Endometrial microvascular endothelial cells (primary cell): ENCODE data around the gene RBL1. TPM values are rescaled to one million over a fixed set of nuclear protein-coding genes. Genes with fewer than 3 reads are reported as not detected.
"Not testable (repeated sequence)": the region's sequence is repeated elsewhere in the genome, so short reads cannot be mapped to it uniquely, and the experiment has no call there.

Experiments used
- in situ Hi-C: cut with HindIII; loops from 2 replicates; pipeline ENCODE4 v1.10.0; 2017; ENCODE audit warnings: low sequenced_read_pairs, low pct_unique_long_range_greater_than_20kb; ENCODE audit errors: inconsistent ontology term
- total RNA-seq: library from RNA; depleted of rRNA; stranded (reverse); fragments of >200 nt; gene quantifications from one replicate; pipeline ENCODE4 v1.2.3, GENCODE V29; 2015; ENCODE audit errors: inconsistent ontology term

RBL1 gene
- total RNA-seq, 1 donor from 2014 or later: 21.9 TPM

- in situ Hi-C loops: no loop called here
These were observed 87.7 kb downstream of the RBL1 start for GRCh38 chr20:37007898-37008649.

- in situ Hi-C loops: not testable (repeated sequence)
These were observed 90.5 kb downstream of the RBL1 start for GRCh38 chr20:37005062-37005942.

DNA sequence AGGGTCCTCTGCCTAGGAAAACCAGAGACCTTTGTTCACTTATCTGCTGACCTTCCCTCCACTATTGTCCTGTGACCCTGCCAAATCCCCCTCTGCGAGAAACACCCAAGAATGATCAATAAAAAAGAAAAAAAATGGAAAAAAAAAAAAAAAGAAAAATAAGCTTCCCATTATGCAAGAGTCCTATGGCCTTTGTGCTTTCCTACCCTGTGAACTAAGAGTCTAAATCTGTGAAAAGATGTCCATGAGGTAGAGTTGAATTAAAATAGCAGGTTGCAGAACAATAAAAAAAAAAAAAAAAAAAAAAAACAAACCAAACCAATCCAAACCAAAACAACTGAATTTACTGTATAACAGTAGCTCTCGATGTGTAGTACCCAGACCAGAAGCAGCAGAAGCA, 94.2 kb downstream of the RBL1 start:
- in situ Hi-C loops: not testable (repeated sequence)

DNA sequence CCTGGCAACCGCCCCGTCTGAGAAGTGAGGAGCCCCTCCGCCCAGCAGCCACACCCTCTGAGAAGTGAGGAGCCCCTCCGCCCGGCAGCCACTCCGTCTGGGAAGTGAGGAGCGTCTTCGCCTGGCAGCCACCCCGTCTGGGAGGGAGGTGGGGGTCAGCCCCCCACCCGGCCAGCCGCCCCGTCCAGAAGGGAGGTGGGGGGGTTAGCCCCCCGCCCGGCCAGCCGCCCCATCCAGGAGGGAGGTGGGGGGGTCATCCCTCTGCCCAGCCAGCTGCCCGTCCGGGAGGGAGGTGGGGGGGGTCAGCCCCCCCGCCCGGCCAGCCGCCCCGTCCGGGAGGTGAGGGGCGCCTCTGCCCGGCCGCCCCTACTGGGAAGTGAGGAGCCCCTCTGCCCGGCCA, 95.6 kb downstream of the RBL1 start:
- in situ Hi-C loops: not testable (repeated sequence)

DNA sequence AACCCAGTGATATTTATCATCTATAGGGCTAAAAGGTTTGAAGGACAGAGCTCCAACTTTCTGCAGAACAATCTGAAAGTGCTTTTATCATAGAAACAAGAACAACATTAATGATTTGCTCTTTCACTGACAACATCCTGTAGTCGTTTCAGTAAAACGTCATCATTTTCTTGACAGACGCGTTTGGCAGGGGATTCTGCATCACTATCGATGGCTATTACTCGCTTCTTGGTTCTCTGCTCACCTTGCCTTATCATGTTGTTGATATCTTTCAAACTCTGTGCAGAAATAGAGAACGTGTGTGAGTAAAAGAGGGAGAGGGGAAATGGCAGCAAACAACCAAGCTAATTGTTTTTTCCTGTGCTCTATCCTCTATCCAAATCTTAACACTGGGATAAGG, 97.1 kb downstream of the RBL1 start:
- in situ Hi-C loops: no loop called here

DNA sequence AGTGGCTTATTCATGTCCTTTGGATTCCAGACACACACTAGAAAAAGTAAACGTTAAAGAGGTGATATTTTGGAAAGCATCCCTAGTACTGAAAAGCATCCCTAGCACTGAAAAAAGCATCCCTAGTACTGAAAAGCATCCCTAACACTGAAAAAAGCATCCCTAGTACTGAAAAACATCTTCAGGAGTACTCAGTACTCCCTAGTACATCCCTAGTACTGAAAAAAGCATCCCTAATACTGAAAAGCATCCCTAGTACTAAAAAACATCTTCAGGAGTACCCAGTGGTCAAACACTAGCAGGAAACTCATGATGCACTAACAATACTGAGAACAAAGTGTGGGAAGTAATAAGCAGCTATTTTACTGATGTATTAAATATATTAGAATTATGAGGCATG, 98.7 kb downstream of the RBL1 start:
- in situ Hi-C loops: no loop called here

- in situ Hi-C loops: not testable (repeated sequence)
These were observed 101.6 kb downstream of the RBL1 start for GRCh38 chr20:36994221-36994620.

GRCh38 chr20:36992802-36993334, 102.9 kb downstream of the RBL1 start:
- in situ Hi-C loops: no loop called here

- in situ Hi-C loops: no loop called here
These were observed 104.1 kb downstream of the RBL1 start for GRCh38 chr20:36991703-36992102.

DNA sequence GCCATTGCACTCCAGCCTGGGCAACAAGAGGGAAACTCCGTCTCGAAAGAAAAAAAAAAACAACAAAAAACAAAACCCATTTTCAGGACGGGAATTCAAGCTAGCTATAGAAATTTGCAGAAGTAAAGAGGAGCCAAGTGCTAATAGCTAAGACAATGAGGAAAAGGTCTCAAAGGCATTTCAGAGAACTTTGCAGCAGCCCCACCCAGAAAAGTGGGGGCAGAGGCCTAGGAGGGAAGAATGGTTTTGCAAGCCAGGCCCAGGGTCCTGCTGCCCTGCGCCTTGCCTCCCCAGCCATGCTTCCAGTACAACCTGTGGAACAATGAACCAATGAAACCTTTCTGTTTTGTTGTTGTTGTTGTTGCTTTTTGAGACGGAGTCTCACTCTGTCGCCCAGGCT, 106.0 kb downstream of the RBL1 start:
- in situ Hi-C loops: no loop called here

- in situ Hi-C loops: no loop called here
These were observed 107.3 kb downstream of the RBL1 start for GRCh38 chr20:36988494-36988966.

- in situ Hi-C loops: no loop called here
These were observed 111.5 kb downstream of the RBL1 start for GRCh38 chr20:36984257-36984638.

GRCh38 chr20:36975099-36975818, 120.5 kb downstream of the RBL1 start:
- in situ Hi-C loops: no loop called here

DNA sequence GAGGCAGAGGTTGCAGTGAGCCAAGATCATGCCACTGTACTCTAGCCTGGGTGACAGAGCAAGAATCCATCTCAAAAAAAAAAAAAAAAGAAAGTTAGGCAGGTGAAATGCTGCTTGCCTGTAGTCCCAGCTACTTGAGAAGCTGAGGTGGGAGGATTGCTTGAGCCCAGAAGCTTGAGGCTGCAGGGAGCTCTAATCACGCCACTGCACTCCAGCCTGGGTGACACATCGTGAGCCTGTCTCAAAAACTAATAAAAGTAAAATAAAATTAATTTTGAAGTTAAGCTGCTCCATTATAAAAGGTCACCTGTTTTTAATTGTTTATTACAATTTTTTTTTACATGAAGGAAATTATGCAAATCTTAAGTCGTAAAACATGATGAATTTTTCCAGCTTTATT, 121.1 kb downstream of the RBL1 start:
- in situ Hi-C loops: no loop called here

- in situ Hi-C loops: no loop called here
These were observed 124.7 kb downstream of the RBL1 start for GRCh38 chr20:36971103-36971502.

DNA sequence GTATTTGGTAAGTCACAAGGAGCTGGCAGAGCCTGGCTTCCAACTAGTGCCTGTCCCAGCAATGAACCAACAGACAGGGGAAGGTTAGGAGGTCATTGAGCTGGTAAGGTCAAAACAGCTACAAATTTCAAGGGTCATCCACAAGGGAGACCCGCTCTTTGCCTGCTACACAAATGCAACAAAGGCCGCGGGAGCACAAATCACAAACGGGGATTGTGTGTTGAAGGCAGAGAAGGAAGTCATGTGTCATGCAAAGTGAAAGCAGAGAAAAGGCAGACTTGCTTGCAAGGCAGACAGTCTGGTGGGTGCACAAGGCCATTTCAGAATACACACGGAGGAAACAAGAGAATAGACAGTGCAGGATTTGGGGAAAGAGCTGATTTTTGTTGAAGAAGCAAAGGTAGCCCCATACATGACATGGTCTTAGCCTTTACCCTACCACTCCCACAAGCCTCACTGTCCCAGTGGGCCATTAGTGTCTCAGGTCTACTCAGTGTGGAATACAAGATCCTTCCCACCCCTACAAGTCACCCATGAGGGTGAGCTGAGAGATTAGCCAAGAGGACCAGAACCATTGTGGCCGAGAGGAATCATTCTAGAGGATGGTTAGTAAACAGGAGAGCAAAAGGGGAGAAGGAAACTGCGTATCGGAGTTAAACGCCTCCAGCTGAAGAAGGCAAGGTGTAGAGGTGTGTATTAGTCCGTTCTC, 126.2 kb downstream of the RBL1 start:
- in situ Hi-C loops: no loop called here

GRCh38 chr20:36969051-36969450, 126.7 kb downstream of the RBL1 start:
- in situ Hi-C loops: no loop called here

- in situ Hi-C loops: no loop called here
These were observed 128.2 kb downstream of the RBL1 start for GRCh38 chr20:36967636-36968035.

GRCh38 chr20:36966965-36967364, 128.8 kb downstream of the RBL1 start:
- in situ Hi-C loops: not testable (repeated sequence)
